NCI-H345 (cell line): ENCODE measurements around the gene DVL1.

Source experiments
- DNase-seq: peaks from one replicate; lab custom pipeline; 2025; lab: John Stamatoyannopoulos, UW

The DVL1 gene

GRCh38 chr1:1340791-1341548 is 8.2 kb downstream of the DVL1 start:
- no peak for DNase-seq

DNA sequence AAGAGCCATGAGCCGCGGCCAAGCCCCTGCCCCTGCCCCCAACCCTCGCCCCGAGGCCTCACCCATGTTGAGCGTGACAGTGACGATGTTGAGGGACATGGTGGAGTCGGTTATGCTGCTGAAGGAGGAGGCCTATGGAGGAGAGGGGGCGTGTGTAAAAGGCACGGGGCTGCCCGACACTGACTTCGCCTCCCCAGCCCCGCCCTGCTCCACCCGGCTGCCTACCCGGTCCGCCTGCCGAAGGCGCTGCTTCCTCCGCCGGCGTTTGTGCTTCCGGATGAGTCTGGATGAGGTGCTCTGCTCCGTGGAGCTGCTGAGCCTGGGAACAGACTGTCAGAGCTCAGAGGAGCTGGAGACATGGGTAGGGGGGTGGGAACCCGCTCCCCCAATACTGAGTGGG is 9.0 kb downstream of the DVL1 start:
- no peak for DNase-seq

DNA sequence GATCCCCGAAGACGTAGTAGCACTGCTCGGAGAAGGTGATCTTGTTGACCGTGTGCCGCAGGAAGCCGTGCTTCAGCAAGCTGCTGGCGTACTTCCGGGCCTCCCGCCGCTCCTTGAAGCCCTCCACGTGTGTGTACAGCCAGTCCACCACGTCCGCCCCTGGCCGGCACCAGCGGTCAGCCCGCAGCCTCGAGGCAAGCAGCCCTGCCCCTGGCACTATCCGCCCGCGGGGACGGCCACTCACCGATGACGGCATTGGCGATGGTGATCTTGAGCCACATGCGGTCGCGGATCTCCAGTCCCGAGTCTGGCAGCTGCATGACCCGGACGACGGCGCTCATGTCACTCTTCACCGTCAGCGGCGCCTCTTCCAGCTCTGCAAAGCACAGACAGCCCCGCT is 10.9 kb downstream of the DVL1 start:
- no peak for DNase-seq

DNA sequence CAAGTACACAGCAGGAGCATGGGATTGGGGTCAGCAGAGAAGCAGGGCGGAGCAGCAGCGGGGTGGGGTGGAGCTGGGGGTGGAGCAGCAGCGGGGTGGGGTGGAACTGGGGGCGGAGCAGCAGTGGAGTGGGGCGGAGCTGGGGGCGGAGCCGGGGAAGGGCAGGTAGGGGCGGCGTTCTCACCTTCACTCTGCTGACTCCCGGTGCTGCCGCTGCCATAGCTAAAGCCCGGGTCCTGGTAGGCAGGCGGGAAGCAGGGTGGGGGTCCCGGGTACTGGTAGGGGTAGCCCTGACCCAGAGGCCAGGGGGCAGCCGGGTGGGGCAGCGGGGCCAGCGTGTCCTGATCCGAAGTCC is 11.4 kb downstream of the DVL1 start:
- DNase-seq: no peak

DNA sequence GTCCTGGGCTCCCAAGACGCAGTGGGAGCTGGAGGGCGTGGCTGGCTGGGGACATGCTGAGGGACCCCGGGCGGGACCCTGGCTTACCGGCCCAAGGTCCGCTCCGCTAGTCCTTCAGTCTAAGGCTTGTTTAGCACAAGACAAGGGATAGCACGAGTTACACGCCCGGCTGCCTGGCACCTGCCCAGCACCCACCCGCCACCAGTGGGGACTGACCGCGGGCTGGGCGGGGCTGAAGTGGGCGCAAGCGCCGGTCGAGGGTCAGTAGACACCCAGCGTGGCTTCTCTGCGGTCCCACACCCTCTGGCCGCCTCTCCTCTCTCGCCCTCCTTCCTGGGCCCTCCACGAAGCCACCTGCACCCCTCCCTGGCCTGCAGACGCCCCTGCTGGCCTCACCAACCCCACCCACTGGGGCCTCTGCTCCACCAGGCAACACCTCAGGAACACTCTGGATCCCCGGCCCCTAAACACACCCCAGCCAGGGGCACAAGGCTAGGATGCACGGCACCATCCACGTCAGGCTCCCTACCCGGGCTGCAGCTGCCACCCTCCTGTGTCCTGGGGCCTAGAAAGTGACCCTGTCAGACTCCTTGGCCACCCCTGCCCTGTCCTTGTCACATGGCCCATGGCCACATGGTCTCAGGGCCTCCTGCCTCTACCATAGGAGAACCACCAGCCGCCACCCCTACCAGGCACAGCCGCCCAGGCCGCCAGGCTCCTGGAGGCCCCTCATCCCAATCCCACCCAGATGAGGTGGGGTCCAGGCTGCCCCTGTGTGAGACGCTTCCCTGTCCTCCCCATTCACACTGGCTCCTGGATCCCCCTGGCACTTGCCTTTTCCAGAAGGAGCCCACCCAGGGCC is 12.1 kb downstream of the DVL1 start:
- no peak for DNase-seq

DNA sequence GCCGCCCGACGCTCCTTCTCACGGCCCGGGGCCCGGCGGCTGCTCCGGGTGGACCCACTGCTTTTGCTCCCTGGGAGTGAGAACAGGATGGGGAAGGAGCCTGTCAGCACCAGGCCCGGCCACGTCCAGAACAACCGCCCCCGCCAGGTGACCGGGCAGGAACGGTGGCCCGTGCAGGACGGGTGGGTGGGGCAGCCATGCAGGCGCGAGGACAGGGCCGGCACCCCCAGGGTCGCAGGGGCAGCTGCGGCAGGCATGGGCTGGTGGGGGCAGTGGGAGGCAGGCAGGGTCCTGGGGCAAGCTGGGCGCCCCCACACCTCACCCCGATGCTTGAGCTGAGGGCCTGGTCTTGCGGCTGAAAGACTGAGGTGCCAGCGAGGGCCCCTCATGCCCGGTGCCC is 12.8 kb downstream of the DVL1 start:
- DNase-seq: no peak

- no peak for DNase-seq
Measured at GRCh38 chr1:1335792-1336248, 13.4 kb downstream of the DVL1 start.

GRCh38 chr1:1335283-1335682 is 13.9 kb downstream of the DVL1 start:
- no peak for DNase-seq

- DNase-seq: no peak
Measured at GRCh38 chr1:1334835-1335234, 14.4 kb downstream of the DVL1 start.

DNA sequence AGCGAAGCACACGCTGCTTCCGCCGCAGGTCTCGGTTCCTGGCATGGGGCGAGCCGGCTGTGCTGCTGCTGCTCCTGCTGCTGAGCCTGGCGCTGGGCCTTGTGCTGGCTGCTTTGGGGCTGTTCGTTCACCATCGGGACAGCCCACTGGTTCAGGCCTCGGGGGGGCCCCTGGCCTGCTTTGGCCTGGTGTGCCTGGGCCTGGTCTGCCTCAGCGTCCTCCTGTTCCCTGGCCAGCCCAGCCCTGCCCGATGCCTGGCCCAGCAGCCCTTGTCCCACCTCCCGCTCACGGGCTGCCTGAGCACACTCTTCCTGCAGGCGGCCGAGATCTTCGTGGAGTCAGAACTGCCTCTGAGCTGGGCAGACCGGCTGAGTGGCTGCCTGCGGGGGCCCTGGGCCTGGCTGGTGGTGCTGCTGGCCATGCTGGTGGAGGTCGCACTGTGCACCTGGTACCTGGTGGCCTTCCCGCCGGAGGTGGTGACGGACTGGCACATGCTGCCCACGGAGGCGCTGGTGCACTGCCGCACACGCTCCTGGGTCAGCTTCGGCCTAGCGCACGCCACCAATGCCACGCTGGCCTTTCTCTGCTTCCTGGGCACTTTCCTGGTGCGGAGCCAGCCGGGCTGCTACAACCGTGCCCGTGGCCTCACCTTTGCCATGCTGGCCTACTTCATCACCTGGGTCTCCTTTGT is 15.5 kb downstream of the DVL1 start:
- DNase-seq: no peak

DNA sequence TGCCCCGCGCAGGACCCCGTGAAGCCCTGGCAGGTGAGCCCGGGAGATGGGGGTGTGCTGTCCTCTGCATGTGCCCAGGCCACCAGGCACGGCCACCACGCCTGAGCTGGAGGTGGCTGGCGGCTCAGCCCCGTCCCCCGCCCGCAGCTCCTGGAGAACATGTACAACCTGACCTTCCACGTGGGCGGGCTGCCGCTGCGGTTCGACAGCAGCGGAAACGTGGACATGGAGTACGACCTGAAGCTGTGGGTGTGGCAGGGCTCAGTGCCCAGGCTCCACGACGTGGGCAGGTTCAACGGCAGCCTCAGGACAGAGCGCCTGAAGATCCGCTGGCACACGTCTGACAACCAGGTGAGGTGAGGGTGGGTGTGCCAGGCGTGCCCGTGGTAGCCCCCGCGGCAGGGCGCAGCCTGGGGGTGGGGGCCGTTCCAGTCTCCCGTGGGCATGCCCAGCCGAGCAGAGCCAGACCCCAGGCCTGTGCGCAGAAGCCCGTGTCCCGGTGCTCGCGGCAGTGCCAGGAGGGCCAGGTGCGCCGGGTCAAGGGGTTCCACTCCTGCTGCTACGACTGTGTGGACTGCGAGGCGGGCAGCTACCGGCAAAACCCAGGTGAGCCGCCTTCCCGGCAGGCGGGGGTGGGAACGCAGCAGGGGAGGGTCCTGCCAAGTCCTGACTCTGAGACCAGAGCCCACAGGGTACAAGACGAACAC is 16.3 kb downstream of the DVL1 start:
- DNase-seq: no peak

GRCh38 chr1:1332031-1332755 is 17.0 kb downstream of the DVL1 start:
- DNase-seq: no peak

GRCh38 chr1:1331068-1331965 is 17.9 kb downstream of the DVL1 start, which contains the start of gene TAS1R3:
TAS1R3 (plus strand) TSS chr1:1331280; CDS start chr1:1331346, 66 bp downstream.
- DNase-seq: peak; percentile 11

- no peak for DNase-seq
Measured at GRCh38 chr1:1330366-1331067, 18.7 kb downstream of the DVL1 start.

DNA sequence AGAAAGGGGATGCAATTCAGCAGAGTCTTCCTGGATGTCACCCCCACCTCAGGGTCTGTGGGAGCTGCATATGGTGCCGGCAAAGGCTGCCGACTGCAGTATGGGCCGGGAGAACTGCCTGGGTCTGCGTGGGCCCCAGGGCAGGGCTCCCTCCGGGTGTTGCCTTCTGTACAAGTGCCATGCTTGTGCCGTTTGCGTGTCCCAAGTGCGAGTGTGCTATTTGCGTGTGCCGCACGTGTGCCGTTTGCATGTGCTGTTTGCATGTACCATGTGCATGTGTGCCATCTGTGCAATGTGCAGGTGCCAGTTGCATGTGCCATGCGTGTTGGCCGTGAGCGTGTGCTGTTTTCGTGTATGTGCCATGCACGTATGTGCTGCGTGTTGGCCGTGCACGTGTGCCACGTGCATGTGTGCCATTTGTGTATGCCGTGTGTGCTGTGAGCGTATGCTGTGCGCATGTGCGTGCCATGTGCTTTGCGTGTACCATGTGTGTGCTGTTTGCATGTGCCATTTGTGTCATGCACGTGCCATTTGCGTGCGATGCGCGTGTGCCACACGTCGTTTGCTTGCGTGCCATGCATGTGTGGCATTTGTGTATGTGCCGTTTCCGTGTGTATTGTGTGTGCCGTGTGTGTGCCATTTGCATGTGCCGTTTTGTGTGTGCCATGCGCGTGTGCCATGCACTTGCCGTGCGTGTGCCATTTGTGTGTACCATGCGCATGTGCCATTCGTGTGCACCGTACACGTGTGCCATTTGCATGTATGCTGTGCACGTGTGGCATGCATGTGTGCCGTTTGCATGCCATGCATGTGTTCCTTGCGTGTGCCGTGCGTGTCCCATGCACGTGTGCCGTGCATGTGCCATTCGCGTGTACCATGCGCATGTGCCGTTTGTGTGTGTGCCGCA is 19.7 kb downstream of the DVL1 start:
- no peak for DNase-seq

DNA sequence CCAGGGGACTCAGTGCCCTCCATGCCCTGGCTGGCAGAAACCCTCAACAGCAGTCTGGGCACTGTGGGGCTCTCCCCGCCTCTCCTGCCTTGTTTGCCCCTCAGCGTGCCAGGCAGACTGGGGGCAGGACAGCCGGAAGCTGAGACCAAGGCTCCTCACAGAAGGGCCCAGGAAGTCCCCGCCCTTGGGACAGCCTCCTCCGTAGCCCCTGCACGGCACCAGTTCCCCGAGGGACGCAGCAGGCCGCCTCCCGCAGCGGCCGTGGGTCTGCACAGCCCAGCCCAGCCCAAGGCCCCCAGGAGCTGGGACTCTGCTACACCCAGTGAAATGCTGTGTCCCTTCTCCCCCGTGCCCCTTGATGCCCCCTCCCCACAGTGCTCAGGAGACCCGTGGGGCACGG is 21.0 kb downstream of the DVL1 start:
- DNase-seq: no peak

DNA sequence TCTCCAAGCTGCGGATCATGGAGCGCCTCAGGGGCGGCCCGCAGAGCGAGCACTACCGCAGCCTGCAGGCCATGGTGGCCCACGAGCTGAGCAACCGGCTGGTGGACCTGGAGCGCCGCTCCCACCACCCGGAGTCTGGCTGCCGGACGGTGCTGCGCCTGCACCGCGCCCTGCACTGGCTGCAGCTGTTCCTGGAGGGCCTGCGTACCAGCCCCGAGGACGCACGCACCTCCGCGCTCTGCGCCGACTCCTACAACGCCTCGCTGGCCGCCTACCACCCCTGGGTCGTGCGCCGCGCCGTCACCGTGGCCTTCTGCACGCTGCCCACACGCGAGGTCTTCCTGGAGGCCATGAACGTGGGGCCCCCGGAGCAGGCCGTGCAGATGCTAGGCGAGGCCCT is 21.9 kb downstream of the DVL1 start:
- no peak for DNase-seq

GRCh38 chr1:1326075-1326605 is 23.1 kb downstream of the DVL1 start:
- no peak for DNase-seq
